ENCODE measurements around the gene KMT5B.

KMT5B gene

DNA sequence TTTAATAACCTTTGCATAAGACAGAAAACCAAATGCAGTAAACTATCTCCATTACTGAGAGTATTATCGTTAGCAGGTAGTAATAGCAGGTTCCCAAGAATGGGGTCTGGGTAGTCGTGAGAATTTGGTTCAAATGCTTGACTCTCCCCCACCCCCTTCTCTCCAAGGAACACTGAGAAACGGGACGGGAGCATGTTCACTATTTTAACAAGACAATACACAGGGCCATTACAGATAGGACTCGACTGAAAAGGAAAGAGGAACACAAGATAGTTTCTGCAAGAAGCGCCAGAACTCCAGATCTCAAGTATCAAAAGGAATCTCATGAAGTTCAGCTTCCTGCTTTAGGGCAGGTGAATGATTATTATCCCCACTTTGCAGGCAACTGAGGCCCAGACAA is 27.0 kb downstream of the KMT5B start:
- in situ Hi-C loops (cut with MboI; ENCODE audit: low sequenced_read_pairs), result no loop called here

- in situ Hi-C loops (cut with MboI; ENCODE audit: low sequenced_read_pairs), result no loop called here
Observed at GRCh38 chr11:68181719-68182451, 31.2 kb downstream of the KMT5B start.

GRCh38 chr11:68179847-68180246 is 33.2 kb downstream of the KMT5B start:
- in situ Hi-C loops (cut with MboI; ENCODE audit: low sequenced_read_pairs), result no loop called here

- in situ Hi-C loops (cut with MboI; ENCODE audit: low sequenced_read_pairs), result no loop called here
Observed at GRCh38 chr11:68177877-68178276, 35.2 kb downstream of the KMT5B start.

DNA sequence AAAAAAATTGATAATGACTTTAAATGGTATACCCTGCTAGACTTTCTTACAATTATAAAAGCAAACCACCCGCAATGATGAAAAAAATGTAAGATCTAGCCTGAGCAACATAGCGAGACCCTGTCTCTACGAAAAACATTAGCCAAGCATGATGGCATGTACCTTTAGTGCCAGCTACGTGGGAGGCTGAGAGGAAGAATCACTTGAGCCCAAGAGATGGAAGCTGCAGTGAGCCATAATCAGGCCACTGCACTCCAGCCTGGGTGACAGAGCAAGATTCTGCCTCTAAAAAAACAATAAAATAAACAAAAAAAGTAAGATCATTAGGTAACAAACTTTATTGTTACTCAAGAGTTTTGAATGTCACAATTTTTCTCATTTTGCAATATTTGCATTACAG is 39.2 kb downstream of the KMT5B start:
- in situ Hi-C loops (cut with MboI; ENCODE audit: low sequenced_read_pairs), result no loop called here

- in situ Hi-C loops (cut with MboI; ENCODE audit: low sequenced_read_pairs), result no loop called here
Observed at GRCh38 chr11:68169442-68169841, 43.7 kb downstream of the KMT5B start.

GRCh38 chr11:68168694-68169093 is 44.4 kb downstream of the KMT5B start:
- in situ Hi-C loops (cut with MboI; ENCODE audit: low sequenced_read_pairs), result no loop called here

- in situ Hi-C loops (cut with MboI; ENCODE audit: low sequenced_read_pairs), result no loop called here
Observed at GRCh38 chr11:68167474-68167873, 45.6 kb downstream of the KMT5B start.

DNA sequence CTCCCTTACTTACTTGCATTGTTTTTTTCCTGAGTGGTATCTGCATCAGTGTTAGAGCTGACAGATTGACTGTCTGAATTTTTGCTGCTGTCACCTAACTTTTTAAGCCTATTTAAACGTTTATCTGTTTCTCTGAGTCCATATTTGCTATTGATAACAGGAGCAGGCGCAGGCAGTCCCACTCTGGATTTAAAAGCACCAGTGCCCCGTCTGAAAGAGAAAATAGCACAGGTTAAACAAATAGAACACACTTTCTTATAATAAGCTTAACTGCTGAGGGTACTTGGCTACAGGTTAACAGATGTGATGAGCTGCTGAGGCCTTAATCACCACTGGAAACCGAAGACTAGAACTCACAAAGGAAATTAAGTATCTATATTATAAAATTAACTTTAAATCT is 46.1 kb downstream of the KMT5B start:
- in situ Hi-C loops (cut with MboI; ENCODE audit: low sequenced_read_pairs), result no loop called here

DNA sequence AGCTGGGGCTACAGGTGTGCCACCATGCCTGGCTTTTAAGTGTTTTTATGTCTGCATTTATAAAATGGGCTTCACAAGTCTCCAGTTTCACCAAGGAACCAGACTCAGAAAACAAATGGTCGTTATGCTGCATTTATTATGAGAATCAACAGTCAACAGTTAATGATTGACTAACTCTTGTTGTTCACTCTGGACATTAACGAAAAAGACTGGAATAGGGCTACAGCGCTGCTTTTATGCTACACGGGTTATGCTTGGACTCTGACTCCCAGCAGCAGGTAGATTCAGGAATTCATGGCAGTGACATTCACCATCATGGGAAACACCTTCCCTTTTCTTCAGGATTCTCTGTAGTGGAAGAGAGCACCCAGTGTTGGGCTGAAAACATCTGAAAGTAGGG is 47.5 kb downstream of the KMT5B start:
- in situ Hi-C loops (cut with MboI; ENCODE audit: low sequenced_read_pairs), result no loop called here

GRCh38 chr11:68164437-68164836 is 48.7 kb downstream of the KMT5B start:
- in situ Hi-C loops (cut with MboI; ENCODE audit: low sequenced_read_pairs), result no loop called here

DNA sequence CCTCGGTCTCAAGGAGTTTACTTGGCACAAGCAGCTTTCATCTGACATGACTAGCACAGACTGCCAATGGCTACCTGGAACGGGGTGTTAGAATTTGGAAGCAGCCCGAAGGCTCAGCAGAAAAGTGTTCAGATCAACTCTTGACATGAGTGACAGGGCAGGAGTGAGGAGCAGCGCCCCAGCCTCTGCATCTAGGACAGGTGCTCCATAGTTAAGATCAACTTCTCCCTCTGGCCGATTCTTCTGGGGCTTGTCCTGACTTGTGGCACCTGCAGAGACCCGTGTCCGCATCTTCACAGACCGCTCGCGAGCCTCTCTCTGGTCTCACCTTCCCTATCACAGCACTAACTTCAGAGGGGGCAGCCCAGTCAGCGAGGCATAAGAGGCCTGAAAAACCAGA is 49.4 kb downstream of the KMT5B start:
- in situ Hi-C loops (cut with MboI; ENCODE audit: low sequenced_read_pairs), result no loop called here

GRCh38 chr11:68160100-68160695 is 52.9 kb downstream of the KMT5B start:
- in situ Hi-C loops (cut with MboI; ENCODE audit: low sequenced_read_pairs), result no loop called here

DNA sequence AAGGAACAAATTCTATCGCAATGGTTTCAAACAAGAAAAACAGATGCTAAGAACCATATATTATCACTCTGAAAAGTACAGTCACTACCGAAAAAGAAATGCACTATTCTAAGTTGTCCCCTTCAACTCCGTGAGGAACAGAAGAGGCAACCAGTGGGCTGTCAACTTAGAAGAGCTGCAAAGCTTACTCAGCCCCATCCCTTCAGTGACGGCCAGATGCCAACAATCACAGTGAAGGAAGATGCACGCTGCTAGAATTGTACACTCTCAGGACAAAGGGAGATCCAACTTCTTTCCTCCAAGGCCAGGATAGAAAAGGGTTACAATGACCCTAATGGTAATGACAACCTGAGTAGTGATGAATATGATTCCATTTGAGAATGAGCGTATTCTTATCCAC is 53.4 kb downstream of the KMT5B start:
- in situ Hi-C loops (cut with MboI; ENCODE audit: low sequenced_read_pairs), result no loop called here

- in situ Hi-C loops (cut with MboI; ENCODE audit: low sequenced_read_pairs), result no loop called here
Observed at GRCh38 chr11:68159161-68159560, 53.9 kb downstream of the KMT5B start.

GRCh38 chr11:68158580-68158979 is 54.5 kb downstream of the KMT5B start:
- in situ Hi-C loops (cut with MboI; ENCODE audit: low sequenced_read_pairs), result no loop called here

- in situ Hi-C loops (cut with MboI; ENCODE audit: low sequenced_read_pairs), result no loop called here
Observed at GRCh38 chr11:68153742-68154141, 59.4 kb downstream of the KMT5B start.

DNA sequence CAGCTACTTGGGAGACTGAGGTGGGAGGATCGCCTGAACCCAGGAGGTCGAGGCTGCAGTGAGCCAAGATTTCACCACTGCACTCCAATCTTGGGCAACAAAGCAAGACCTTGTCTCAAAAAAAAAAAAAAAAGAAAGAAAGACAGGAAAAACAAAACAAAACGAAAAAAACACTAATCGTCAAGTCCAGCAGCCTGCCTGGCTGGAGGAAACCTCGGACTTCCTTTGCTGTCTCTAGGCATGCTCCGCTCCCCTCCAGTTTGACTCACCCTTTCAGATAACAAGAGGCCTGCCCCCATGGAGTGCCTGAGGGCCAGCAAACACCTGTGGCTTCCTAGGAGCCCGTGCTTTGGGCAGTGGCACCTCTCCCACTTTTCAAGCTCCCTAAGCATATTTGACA is 63.1 kb downstream of the KMT5B start:
- in situ Hi-C loops (cut with MboI; ENCODE audit: low sequenced_read_pairs), result no loop called here

GRCh38 chr11:68149417-68149816 is 63.7 kb downstream of the KMT5B start:
- in situ Hi-C loops (cut with MboI; ENCODE audit: low sequenced_read_pairs), result no loop called here

DNA sequence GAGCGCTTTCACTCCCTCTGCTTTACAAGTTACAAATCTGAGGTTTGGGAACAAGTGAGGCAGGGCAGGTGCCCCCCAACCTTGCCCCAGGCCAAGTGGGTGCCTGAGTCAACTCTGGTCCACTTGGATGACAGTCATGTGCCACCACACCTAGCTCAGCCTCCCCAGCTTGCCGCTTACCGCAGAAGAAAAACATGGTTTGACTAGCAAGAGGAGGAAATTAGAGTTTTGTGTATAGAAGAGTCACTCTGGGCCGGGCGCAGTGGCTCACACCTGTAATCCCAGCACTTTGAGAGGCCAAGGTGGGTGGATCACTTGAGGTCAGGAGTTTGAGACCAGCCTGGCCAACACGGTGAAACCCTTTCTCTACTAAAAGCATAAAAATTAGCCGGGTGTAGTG is 64.2 kb downstream of the KMT5B start:
- in situ Hi-C loops (cut with MboI; ENCODE audit: low sequenced_read_pairs), result no loop called here

GRCh38 chr11:68148071-68148805 is 64.9 kb downstream of the KMT5B start:
- in situ Hi-C loops (cut with MboI; ENCODE audit: low sequenced_read_pairs), result no loop called here

Data from HL-60/S4 treated with retinoic acid at 250 ng/mL for 4 days and 3 days (cell line).